Coronary artery (tissue), 2 donors: Measurements from ENCODE around the gene ZNF132.
"Not testable (repeated sequence)": the region's sequence is repeated elsewhere in the genome, so short reads cannot be mapped to it uniquely, and the experiment has no call there.

Source experiments
- DNase-seq: peaks from one replicate; pipeline ENCODE4 v3.0.0-alpha.2; 2017; ENCODE audit warnings: low spot score
- H3K27ac ChIP-seq, 2 donors: fragments of 200-600 bp; sonication (generic); one replicate each; pipeline ENCODE4 v1.5.1; 2016 to 2019
- H3K4me3 ChIP-seq: fragments of 200-600 bp; sonication (generic); 2 replicates; pipeline ENCODE4 v1.5.1; 2016; ENCODE audit warnings: mild to moderate bottlenecking, moderate library complexity
- CTCF ChIP-seq: fragments of 200-600 bp; sonication (generic); IDR thresholded peaks from one replicate; pipeline ENCODE4 v1.5.1; 2019; ENCODE audit warnings: antibody characterized with exemption

The ZNF132 gene

GRCh38 chr19:58474291-58474996, 34.5 kb upstream of the ZNF132 start:
- no peak for DNase-seq
- H3K27ac ChIP-seq: peak overlapping the region in 1 of 2 donors; percentile 93
- no peak for TF ChIP-seq CTCF
- no peak overlapping the region for H3K4me3 ChIP-seq

GRCh38 chr19:58473775-58474174, 33.8 kb upstream of the ZNF132 start:
- no peak for DNase-seq
- no peak for TF ChIP-seq CTCF
- no peak overlapping the region for H3K27ac ChIP-seq
- no peak overlapping the region for H3K4me3 ChIP-seq

GRCh38 chr19:58471736-58472135, 31.8 kb upstream of the ZNF132 start:
- TF ChIP-seq CTCF: no peak
- H3K27ac ChIP-seq: no peak overlapping the region
- H3K4me3 ChIP-seq: no peak overlapping the region
- no peak for DNase-seq

- H3K27ac ChIP-seq, H3K4me3 ChIP-seq, DNase-seq: not testable (repeated sequence)
These were observed 31.0 kb upstream of the ZNF132 start for GRCh38 chr19:58470837-58471543.

- no peak overlapping the region for H3K27ac ChIP-seq
- H3K4me3 ChIP-seq: no peak overlapping the region
- no peak for TF ChIP-seq CTCF
- DNase-seq: no peak
These were observed 29.5 kb upstream of the ZNF132 start for GRCh38 chr19:58469241-58470013.

- Histone ChIP-seq H3K27ac (no peak overlapping the region), H3K4me3 (peak overlapping the region; percentile 82)
- no peak for TF ChIP-seq CTCF
- DNase-seq: no peak
These were observed 28.4 kb upstream of the ZNF132 start for GRCh38 chr19:58468216-58468839.
